ENCODE results near the gene PDCD10.
A peak's percentile ranks its signal among the peaks of the same experiment; 100 is the strongest.

The PDCD10 gene
- 36.3 to 96.1 (median 67.3) reads per million in 9 experiments for total RNA-seq

- Mint-ChIP-seq H3K27ac (no peak within 1 kb of the TSS), H3K27me3 (no peaks in the 10 kb centered on the region), H3K4me3 (no peak within 1 kb of the TSS), H3K9me3 (no peaks in the 10 kb centered on the region), H3K36me3 (ENCODE audit: insufficient read depth) (no peaks in the 10 kb centered on the region), H3K4me1 (ENCODE audit: low read depth in 2 of 2) (peaks cover 19 to 31% of the 10 kb centered on the region in 2 donors)
- peak; percentile 94 to 97 (median 96) for DNase-seq
- peak; percentile 81 for ATAC-seq (replicated peaks)
Measured at GRCh38 chr3:167734498-167735232, at the start of gene PDCD10. TSS of gene PDCD10 (minus strand) at chr3:167734892. CDS start at chr3:167720157, 14,735 bp downstream.

GRCh38 chr3:167783781-167784180 is 49.1 kb upstream of the PDCD10 start:
- Mint-ChIP-seq H3K9me3 (no peaks in the 10 kb centered on the region), H3K27ac (no peak overlapping the region), H3K36me3 (ENCODE audit: insufficient read depth) (no peaks in the 10 kb centered on the region), H3K4me1 (ENCODE audit: low read depth in 2 of 2) (no peaks in the 10 kb centered on the region), H3K27me3 (no peaks in the 10 kb centered on the region), H3K4me3 (no peak overlapping the region)
- no peak for DNase-seq
- no peak for ATAC-seq (replicated peaks)

DNA sequence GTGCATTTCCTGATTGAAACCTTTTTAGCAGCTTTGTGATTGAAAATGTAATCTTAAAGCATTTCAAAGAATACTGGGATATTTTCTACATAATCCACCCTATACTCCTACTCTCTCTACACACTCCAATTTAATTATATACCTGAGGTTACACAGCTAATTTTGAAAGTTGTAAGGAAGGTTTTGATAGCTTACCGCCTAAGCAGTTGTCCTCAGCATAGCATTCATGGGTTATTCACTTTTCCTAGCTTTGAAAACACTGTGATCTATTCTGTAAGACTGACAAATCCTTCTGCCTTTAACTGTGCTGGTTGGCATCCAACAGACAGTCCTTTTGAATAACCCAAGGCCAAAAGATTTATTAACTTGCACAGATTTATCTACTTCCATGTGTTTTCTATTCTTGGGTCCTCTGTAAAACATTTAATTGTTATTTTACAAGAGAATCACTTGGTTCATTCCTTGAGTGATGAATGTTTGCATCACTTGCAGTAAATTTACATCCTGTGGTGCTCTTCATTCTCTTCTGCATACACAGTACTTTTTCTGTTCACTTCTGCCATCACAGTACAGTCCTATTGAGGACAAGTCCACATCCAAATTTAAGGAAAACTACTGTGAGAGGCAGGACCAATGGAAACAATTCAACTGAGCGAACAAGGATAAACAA is 45.7 kb upstream of the PDCD10 start:
- Mint-ChIP-seq H3K4me1 (ENCODE audit: low read depth in 2 of 2) (no peaks in the 10 kb centered on the region), H3K9me3 (peaks cover 0 to 6% of the 10 kb centered on the region in 2 donors), H3K27ac (no peak overlapping the region), H3K27me3 (no peaks in the 10 kb centered on the region), H3K36me3 (ENCODE audit: insufficient read depth) (no peaks in the 10 kb centered on the region), H3K4me3 (no peak overlapping the region)
- no peak for ATAC-seq (replicated peaks)
- no peak for DNase-seq

- Mint-ChIP-seq H3K9me3 (peaks cover 0 to 6% of the 10 kb centered on the region in 2 donors), H3K27ac (no peak overlapping the region), H3K4me3 (no peak overlapping the region), H3K4me1 (ENCODE audit: low read depth in 2 of 2) (peaks cover 0 to 4% of the 10 kb centered on the region in 2 donors), H3K36me3 (ENCODE audit: insufficient read depth) (no peaks in the 10 kb centered on the region), H3K27me3 (no peaks in the 10 kb centered on the region)
- no peak for ATAC-seq (replicated peaks)
- no peak for DNase-seq
Measured at GRCh38 chr3:167777356-167777755, 42.7 kb upstream of the PDCD10 start.

- Mint-ChIP-seq H3K4me1 (ENCODE audit: low read depth in 2 of 2) (peaks cover 0 to 4% of the 10 kb centered on the region in 2 donors), H3K27ac (no peak overlapping the region), H3K36me3 (ENCODE audit: insufficient read depth) (no peaks in the 10 kb centered on the region), H3K9me3 (peaks cover 0 to 6% of the 10 kb centered on the region in 2 donors), H3K27me3 (no peaks in the 10 kb centered on the region), H3K4me3 (no peak overlapping the region)
- ATAC-seq (replicated peaks) (no peak), DNase-seq (no peak)
Measured at GRCh38 chr3:167776066-167776685, 41.5 kb upstream of the PDCD10 start.

GRCh38 chr3:167773584-167773983 is 38.9 kb upstream of the PDCD10 start:
- ATAC-seq (replicated peaks) = no peak
- peaks cover 0 to 4% of the 10 kb centered on the region in 2 donors for H3K4me1 Mint-ChIP-seq (ENCODE audit: low read depth in 2 of 2)
- H3K27ac Mint-ChIP-seq = peak overlapping the region in 1 of 2 donors; percentile 11
- H3K27me3 Mint-ChIP-seq = no peaks in the 10 kb centered on the region
- no peak for DNase-seq
- H3K9me3 Mint-ChIP-seq = peaks cover 0 to 6% of the 10 kb centered on the region in 2 donors
- H3K36me3 Mint-ChIP-seq (ENCODE audit: insufficient read depth) = no peaks in the 10 kb centered on the region
- H3K4me3 Mint-ChIP-seq = no peak overlapping the region

DNA sequence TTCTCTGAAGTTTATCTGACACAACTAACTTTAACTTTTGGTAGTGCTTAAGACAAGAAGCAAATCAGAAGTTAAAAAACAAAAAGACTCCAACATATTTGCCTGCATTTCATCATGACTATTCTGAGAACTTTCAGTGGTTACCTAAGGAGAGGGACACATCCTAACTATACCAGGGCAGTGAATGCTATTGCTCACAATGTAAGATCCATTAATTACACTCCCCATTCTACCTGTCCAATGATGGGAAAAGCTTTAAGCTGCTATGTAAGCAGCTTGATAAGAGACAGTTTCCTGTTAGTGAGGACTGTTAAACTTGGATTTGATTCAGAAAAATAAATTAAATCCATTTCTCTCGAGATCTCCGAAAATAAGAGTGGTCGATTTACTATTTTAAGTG is 38.3 kb upstream of the PDCD10 start:
- H3K27ac Mint-ChIP-seq = peak overlapping the region in 1 of 2 donors; percentile 11
- H3K4me3 Mint-ChIP-seq = no peak overlapping the region
- ATAC-seq (replicated peaks) (no peak), DNase-seq (no peak)
- H3K9me3 Mint-ChIP-seq = peaks cover 0 to 2% of the 10 kb centered on the region in 2 donors
- no peaks in the 10 kb centered on the region for H3K27me3 Mint-ChIP-seq
- H3K36me3 Mint-ChIP-seq (ENCODE audit: insufficient read depth) = no peaks in the 10 kb centered on the region
- peaks cover 0 to 4% of the 10 kb centered on the region in 2 donors for H3K4me1 Mint-ChIP-seq (ENCODE audit: low read depth in 2 of 2)

- ATAC-seq (replicated peaks) = no peak
- no peak overlapping the region for H3K27ac Mint-ChIP-seq
- no peak for DNase-seq
- H3K9me3 Mint-ChIP-seq = peaks cover 0 to 1% of the 10 kb centered on the region in 2 donors
- no peak overlapping the region for H3K4me3 Mint-ChIP-seq
- no peaks in the 10 kb centered on the region for H3K27me3 Mint-ChIP-seq
- H3K4me1 Mint-ChIP-seq (ENCODE audit: low read depth in 2 of 2) = no peaks in the 10 kb centered on the region
- H3K36me3 Mint-ChIP-seq (ENCODE audit: insufficient read depth) = no peaks in the 10 kb centered on the region
Measured at GRCh38 chr3:167762296-167762695, 27.6 kb upstream of the PDCD10 start.

DNA sequence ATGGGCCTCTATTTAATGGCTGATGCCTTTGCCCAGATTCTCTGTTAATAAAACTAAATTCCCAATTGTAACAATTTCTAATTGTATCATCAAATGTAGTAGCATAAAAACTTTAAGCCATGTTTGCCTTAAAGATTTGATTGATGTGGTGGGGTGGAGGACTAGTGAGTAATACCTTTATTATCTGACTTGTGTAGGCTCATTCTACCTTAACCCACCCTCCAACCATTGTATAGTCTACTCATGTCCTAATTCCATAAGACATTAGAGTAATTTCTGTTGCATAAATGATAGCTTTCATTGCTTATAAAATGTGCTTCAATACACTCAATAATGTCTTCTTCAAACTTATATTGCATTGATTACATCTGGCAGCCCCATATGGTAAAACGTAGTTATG is 26.6 kb upstream of the PDCD10 start:
- peaks cover 0 to 1% of the 10 kb centered on the region in 2 donors for H3K9me3 Mint-ChIP-seq
- H3K27me3 Mint-ChIP-seq = no peaks in the 10 kb centered on the region
- ATAC-seq (replicated peaks) = no peak
- DNase-seq = no peak
- no peaks in the 10 kb centered on the region for H3K36me3 Mint-ChIP-seq (ENCODE audit: insufficient read depth)
- H3K4me3 Mint-ChIP-seq = no peak overlapping the region
- no peak overlapping the region for H3K27ac Mint-ChIP-seq
- no peaks in the 10 kb centered on the region for H3K4me1 Mint-ChIP-seq (ENCODE audit: low read depth in 2 of 2)

DNA sequence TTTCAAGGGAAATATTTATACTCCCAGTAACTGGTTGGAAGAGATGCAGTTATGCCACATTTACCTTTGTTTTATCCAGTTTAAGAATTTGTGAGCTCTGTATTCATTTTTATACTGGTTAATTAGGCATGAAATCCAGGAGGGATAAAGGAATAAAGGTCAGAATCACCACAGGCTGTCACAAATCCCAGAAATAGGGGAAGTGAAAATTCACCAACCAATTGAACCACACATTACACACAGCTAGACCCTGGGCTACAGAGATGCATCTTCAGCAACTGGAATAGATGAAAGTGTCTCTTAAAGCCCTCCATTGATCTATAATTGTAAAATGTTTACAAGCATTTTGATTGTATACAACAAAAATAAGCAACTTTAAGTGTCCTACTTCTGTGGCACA is 19.4 kb upstream of the PDCD10 start:
- no peak for DNase-seq
- ATAC-seq (replicated peaks) = no peak
- no peaks in the 10 kb centered on the region for H3K36me3 Mint-ChIP-seq (ENCODE audit: insufficient read depth)
- H3K4me1 Mint-ChIP-seq (ENCODE audit: low read depth in 2 of 2) = peaks cover 0 to 14% of the 10 kb centered on the region in 2 donors
- no peak overlapping the region for H3K27ac Mint-ChIP-seq
- no peak overlapping the region for H3K4me3 Mint-ChIP-seq
- no peaks in the 10 kb centered on the region for H3K27me3 Mint-ChIP-seq
- H3K9me3 Mint-ChIP-seq = no peaks in the 10 kb centered on the region

DNA sequence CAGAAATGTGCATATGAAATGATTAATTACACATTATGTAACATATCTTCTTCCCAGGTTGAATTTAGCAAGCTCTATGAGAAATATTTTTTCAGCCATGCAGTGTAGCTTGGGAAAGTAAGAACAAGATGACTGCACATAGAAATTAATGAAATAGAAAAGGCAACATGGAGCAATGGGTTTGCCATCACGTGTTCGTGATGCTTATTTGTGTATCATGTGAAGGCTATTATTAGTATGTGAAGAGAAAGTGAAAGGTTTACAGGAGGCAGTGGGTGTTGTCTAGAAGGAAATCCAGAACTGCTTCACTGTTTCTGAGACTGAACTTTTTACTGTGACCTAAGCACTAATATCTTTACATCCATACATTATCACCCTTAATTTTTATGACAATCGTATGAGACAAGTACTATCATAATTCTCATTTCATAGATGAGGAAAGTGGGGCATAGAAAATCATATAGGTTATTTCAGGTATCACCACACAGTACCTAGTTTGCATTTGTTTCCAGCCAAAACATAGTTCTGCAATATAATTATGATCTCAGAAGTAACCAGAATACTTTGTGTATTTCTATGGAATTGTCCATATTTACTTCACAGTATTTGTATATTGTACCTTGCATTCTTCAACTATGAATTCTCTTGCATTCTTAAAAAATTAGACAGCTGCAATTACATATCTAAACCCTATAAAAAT is 15.7 kb upstream of the PDCD10 start:
- no peaks in the 10 kb centered on the region for H3K27me3 Mint-ChIP-seq
- peak; percentile 99 for ATAC-seq (replicated peaks)
- peak in 1 of 3 experiments; percentile 2 for DNase-seq
- H3K9me3 Mint-ChIP-seq = no peaks in the 10 kb centered on the region
- peak overlapping the region in 1 of 2 donors; percentile 7 for H3K4me3 Mint-ChIP-seq
- no peak overlapping the region for H3K27ac Mint-ChIP-seq
- peaks cover 2% of the 10 kb centered on the region for H3K36me3 Mint-ChIP-seq (ENCODE audit: insufficient read depth)
- peaks cover 2 to 14% of the 10 kb centered on the region in 2 donors for H3K4me1 Mint-ChIP-seq (ENCODE audit: low read depth in 2 of 2)

GRCh38 chr3:167749728-167750127 is 15.0 kb upstream of the PDCD10 start:
- DNase-seq (no peak), ATAC-seq (replicated peaks) (no peak)
- Mint-ChIP-seq H3K4me1 (ENCODE audit: low read depth in 2 of 2) (peaks cover 2 to 14% of the 10 kb centered on the region in 2 donors), H3K36me3 (ENCODE audit: insufficient read depth) (peaks cover 2% of the 10 kb centered on the region), H3K4me3 (no peak overlapping the region), H3K27ac (no peak overlapping the region), H3K27me3 (no peaks in the 10 kb centered on the region), H3K9me3 (no peaks in the 10 kb centered on the region)

GRCh38 chr3:167749209-167749608 is 14.5 kb upstream of the PDCD10 start:
- H3K27me3 Mint-ChIP-seq = no peaks in the 10 kb centered on the region

More at GRCh38 chr3:167749209-167749608, 14.5 kb upstream of the PDCD10 start:
- no peak overlapping the region for H3K27ac Mint-ChIP-seq
- H3K4me3 Mint-ChIP-seq = no peak overlapping the region
- no peaks in the 10 kb centered on the region for H3K9me3 Mint-ChIP-seq
- peaks cover 2% of the 10 kb centered on the region for H3K36me3 Mint-ChIP-seq (ENCODE audit: insufficient read depth)
- ATAC-seq (replicated peaks) (no peak), DNase-seq (no peak)
- peaks cover 2 to 14% of the 10 kb centered on the region in 2 donors for H3K4me1 Mint-ChIP-seq (ENCODE audit: low read depth in 2 of 2)
